ENCODE data around the gene MEGF6. TPM values are rescaled to one million over a fixed set of nuclear protein-coding genes. Genes with fewer than 3 reads are reported as not detected.

MEGF6 gene
- total and polyA plus RNA-seq, 2 donors (not counting 3 experiments of a cell fraction or from before 2014, with no cell fraction given): 22.5 to 63.7 TPM

DNA sequence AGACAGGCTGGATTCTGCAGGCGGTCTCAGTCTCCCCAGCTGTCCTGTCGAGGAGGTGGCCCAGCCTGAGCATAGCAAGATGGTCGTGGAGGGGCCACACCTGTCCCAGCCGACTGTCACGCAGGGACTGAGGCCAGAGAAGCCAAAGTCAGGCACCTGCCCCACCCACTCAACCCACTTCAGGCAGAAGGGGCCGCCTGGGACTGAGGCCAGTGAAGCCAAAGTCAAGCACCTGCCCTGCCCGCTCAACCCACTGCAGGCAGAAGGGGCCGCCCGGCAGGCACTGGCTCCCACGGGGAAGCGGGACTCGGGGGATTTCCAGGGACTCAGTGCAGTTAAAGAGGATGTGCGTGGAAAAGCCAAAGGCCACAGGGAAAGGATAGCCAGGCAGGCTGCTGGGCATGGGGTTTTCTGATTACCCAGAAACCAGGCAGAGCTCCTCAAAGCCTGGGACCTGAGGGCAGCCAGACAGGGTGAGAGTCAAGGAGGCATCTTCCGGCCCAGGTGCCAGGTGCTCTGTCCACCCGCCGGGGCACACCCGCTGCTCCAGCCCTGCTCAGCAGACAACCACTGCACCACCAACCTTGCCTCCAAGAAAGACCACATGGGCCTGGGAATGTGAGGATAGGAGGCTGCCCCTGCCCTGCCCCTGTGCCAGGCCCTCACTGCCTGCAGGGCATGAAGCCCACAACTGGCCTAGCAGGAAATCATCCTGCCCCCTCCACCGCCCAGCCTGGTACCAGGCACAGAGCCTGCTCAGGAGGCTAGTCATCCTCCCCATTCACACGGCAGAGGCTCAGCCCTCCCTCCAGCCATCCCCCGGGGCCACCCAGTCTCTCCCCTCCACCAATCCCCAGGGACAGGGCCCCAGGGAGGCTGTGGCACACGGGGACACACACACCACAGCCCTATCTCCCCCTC lies 41.0 kb downstream of the MEGF6 start:
- dilution Hi-C loops (cut with MboI; ENCODE audit: extremely low pct_ligation_motif_present, low sequenced_read_pairs): no loop called here
- Histone ChIP-seq H3K36me3 (ENCODE audit: control insufficient read depth in 2 of 2, extremely low read depth in 1 of 2, insufficient read depth in 2 of 2, low read length in 2 of 2) (peaks cover 0 to 1% of the 10 kb centered on the region in 2 experiments), H3K4me2 (ENCODE audit: insufficient read depth, low read length) (no peak overlapping the region), H3K9me3 (replicated peaks; ENCODE audit: control insufficient read depth, insufficient read depth, low read length) (no peaks in the 10 kb centered on the region), H3K27ac (ENCODE audit: insufficient read depth, low read depth, low read length) (no peak overlapping the region), H2AFZ (ENCODE audit: low read depth, low read length) (no peak overlapping the region), H3K4me3 (replicated peaks in 1 of 3; ENCODE audit: insufficient read depth in 1 of 3, low read depth in 1 of 3, low read length in 3 of 3) (no peak overlapping the region), H3K27me3 (ENCODE audit: control insufficient read depth in 2 of 2, insufficient read depth in 2 of 2, low read length in 2 of 2) (no peaks in the 10 kb centered on the region), H3K9me1 (replicated peaks; ENCODE audit: control insufficient read depth, extremely low read depth, insufficient read depth, low read length) (no peaks in the 10 kb centered on the region), H3K9ac (replicated peaks; ENCODE audit: extremely low read depth, insufficient read depth, low read length) (no peak overlapping the region), H3K4me1 (ENCODE audit: control insufficient read depth, extremely low read depth, insufficient read depth, low read length) (no peaks in the 10 kb centered on the region), H4K20me1 (replicated peaks; ENCODE audit: control insufficient read depth, extremely low read depth, insufficient read depth, low read length) (no peaks in the 10 kb centered on the region), H3K79me2 (ENCODE audit: control insufficient read depth, insufficient read depth, low read length) (no peaks in the 10 kb centered on the region)
- CTCF ChIA-PET: no interaction called here
- intact Hi-C loops (cut with micrococcal nuclease): no loop called here
- FAIRE-seq (no peak), DNase-seq (ENCODE audit: low read depth, low spot score) (no peak)
- no TSS peak for BruUV-seq (replicated peaks)
- TF ChIP-seq EZH2 (IDR thresholded peaks at IDR 0.05; ENCODE audit: borderline replicate concordance, low read depth, low read length, severe bottlenecking): no peak
- no peak for TF ChIP-seq MYC (IDR thresholded peaks at IDR 0.05; ENCODE audit: low read depth, low read length)
- no peak for TF ChIP-seq POLR2AphosphoS5 (IDR thresholded peaks at IDR 0.05; ENCODE audit: insufficient read depth, low read depth, low read length)
- TF ChIP-seq POLR2A (IDR thresholded peaks at IDR 0.05; ENCODE audit: low read depth, low read length): no peak
- TF ChIP-seq GATA2 (IDR thresholded peaks at IDR 0.05; ENCODE audit: insufficient read depth, insufficient read length, low read depth, low read length): no peak
- no peak for TF ChIP-seq MAX (IDR thresholded peaks at IDR 0.05; ENCODE audit: insufficient read depth, insufficient read length)
- no peak for TF ChIP-seq CTCF (IDR thresholded peaks at IDR 0.05; ENCODE audit: extremely low read depth in 1 of 2, insufficient read depth in 1 of 2, low read depth in 1 of 2, low read length in 2 of 2)
- no peak for TF ChIP-seq FOS (IDR thresholded peaks at IDR 0.05; ENCODE audit: borderline replicate concordance, insufficient read depth, low read length)
- TF ChIP-seq JUN (IDR thresholded peaks at IDR 0.05; ENCODE audit: borderline replicate concordance, insufficient read depth, insufficient read length, low read depth): no peak
- POLR2A ChIA-PET: no interaction called here

Data from endothelial cell of umbilical vein (primary cell).